ENCODE data around the gene HSD17B10. TPM values are rescaled to one million over a fixed set of nuclear protein-coding genes. Genes with fewer than 3 reads are reported as not detected.

HSD17B10 gene
- total RNA-seq, 1 donor from 2014 or later = 72.3 TPM

DNA sequence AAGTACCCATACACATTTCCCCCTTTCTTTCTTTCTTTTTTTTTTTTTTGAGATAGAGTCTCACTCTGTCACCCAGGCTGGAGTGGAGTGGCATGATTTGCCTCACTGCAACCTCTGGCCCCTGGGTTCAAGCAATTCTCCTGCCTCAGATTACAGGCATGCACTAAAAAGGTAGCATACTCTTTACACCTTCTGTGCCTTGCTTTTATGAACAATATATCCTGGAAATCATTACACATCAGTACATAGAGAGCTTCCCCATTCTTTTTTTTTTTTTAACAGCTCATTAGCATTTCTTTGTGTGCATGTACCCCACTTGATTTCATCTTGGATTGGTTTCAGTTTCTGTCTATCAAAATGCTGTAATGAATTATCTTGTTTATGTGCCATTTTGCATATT, 18.6 kb upstream of the HSD17B10 start:
- no peaks in the 10 kb centered on the region for H3K4me1 Mint-ChIP-seq (ENCODE audit: low read depth)
- TF ChIP-seq, protein P1, sequence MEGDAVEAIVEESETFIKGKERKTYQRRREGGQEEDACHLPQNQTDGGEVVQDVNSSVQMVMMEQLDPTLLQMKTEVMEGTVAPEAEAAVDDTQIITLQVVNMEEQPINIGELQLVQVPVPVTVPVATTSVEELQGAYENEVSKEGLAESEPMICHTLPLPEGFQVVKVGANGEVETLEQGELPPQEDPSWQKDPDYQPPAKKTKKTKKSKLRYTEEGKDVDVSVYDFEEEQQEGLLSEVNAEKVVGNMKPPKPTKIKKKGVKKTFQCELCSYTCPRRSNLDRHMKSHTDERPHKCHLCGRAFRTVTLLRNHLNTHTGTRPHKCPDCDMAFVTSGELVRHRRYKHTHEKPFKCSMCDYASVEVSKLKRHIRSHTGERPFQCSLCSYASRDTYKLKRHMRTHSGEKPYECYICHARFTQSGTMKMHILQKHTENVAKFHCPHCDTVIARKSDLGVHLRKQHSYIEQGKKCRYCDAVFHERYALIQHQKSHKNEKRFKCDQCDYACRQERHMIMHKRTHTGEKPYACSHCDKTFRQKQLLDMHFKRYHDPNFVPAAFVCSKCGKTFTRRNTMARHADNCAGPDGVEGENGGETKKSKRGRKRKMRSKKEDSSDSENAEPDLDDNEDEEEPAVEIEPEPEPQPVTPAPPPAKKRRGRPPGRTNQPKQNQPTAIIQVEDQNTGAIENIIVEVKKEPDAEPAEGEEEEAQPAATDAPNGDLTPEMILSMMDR (IDR thresholded peaks at IDR 0.05) = no peak
- H3K27me3 Mint-ChIP-seq (ENCODE audit: low read depth) = peaks cover 6% of the 10 kb centered on the region
- peaks cover 9% of the 10 kb centered on the region for H3K9me3 Mint-ChIP-seq (ENCODE audit: low read depth)
- no peak overlapping the region for H3K4me3 Mint-ChIP-seq (ENCODE audit: unreplicated experiment)
- no peak for DNase-seq (ENCODE audit: low spot score)
- H3K36me3 Mint-ChIP-seq (ENCODE audit: low read depth) = no peaks in the 10 kb centered on the region
- H3K27ac Mint-ChIP-seq (ENCODE audit: unreplicated experiment) = no peak overlapping the region

DNA sequence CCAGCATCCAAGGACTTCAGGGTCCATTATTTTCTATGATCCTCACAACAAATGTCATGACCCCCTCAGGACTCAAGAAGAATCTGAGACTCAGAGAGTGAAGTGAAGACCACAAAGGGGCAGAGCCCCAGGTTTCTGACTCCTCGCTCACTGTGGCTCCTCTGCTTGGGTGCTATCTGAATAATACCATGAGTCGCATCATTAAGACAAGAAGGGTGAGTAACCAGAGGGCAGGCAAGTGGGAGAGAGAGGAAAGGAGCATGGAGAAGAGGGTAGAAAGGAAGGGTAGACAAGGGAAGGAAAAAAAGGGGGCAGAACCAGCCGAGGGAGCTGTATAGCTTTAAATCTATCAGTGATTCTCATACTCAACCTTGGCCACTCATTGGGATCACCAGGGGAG, 15.5 kb upstream of the HSD17B10 start:
- no peak for DNase-seq (ENCODE audit: low spot score)
- Mint-ChIP-seq H3K36me3 (ENCODE audit: low read depth) (no peaks in the 10 kb centered on the region), H3K27ac (ENCODE audit: unreplicated experiment) (no peak overlapping the region), H3K4me1 (ENCODE audit: low read depth) (no peaks in the 10 kb centered on the region), H3K4me3 (ENCODE audit: unreplicated experiment) (no peak overlapping the region), H3K27me3 (ENCODE audit: low read depth) (no peaks in the 10 kb centered on the region), H3K9me3 (ENCODE audit: low read depth) (peaks cover 9% of the 10 kb centered on the region)
- TF ChIP-seq, protein P1 (IDR thresholded peaks at IDR 0.05) = no peak

DNA sequence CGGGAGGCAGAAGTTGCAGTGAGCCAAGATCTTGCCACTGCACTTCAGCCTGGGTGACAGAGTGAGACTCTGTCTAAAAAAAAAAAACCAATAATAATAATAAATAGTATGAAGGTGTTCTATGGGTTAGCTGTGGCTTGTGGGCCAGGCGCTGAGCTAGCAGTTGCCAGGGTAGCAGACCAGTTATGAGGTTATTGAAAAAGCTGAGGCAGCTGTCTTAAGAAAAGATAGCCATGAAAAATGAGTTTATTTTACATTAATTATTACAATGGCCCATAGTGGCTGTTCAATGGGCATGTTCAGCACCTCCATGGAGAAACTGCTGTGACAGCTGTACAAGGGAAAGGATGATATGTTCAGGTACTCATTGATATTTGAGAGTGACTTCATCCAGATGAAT, 13.3 kb upstream of the HSD17B10 start:
- H3K4me1 Mint-ChIP-seq (ENCODE audit: low read depth) = no peaks in the 10 kb centered on the region

DNA sequence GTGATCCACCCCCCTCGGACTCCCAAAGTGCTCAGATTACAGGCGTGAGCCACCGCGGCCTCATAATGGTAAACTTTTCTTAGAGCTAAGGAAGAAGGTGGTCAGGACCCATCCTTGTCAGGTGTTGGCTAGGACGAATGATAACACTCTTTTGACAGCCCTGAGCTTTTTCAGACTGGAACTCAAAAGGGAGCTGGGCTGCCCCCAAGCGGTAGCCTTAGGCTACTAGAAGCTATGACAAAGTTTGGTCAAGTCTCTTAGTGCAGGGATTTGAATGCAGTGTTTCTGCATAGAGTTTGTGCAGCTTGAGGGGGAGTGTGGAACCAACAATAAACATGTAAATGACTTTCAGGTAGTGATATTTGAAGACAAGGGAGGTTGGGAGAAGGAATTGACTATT, 11.8 kb upstream of the HSD17B10 start:
- H3K4me3 Mint-ChIP-seq (ENCODE audit: unreplicated experiment) = no peak overlapping the region
- H3K27me3 Mint-ChIP-seq (ENCODE audit: low read depth) = no peaks in the 10 kb centered on the region
- TF ChIP-seq, protein P1 (IDR thresholded peaks at IDR 0.05) = peak; percentile 69
- H3K4me1 Mint-ChIP-seq (ENCODE audit: low read depth) = peaks cover 9% of the 10 kb centered on the region
- peaks cover 9% of the 10 kb centered on the region for H3K9me3 Mint-ChIP-seq (ENCODE audit: low read depth)
- H3K27ac Mint-ChIP-seq (ENCODE audit: unreplicated experiment) = no peak overlapping the region
- H3K36me3 Mint-ChIP-seq (ENCODE audit: low read depth) = no peaks in the 10 kb centered on the region
- DNase-seq (ENCODE audit: low spot score) = no peak

More for the DNA sequence above, 13.3 kb upstream of the HSD17B10 start:
- Mint-ChIP-seq H3K27ac (ENCODE audit: unreplicated experiment) (no peak overlapping the region), H3K36me3 (ENCODE audit: low read depth) (no peaks in the 10 kb centered on the region), H3K9me3 (ENCODE audit: low read depth) (peaks cover 9% of the 10 kb centered on the region), H3K4me3 (ENCODE audit: unreplicated experiment) (no peak overlapping the region), H3K27me3 (ENCODE audit: low read depth) (no peaks in the 10 kb centered on the region)
- DNase-seq (ENCODE audit: low spot score) = no peak
- TF ChIP-seq, protein P1 (IDR thresholded peaks at IDR 0.05) = no peak

DNA sequence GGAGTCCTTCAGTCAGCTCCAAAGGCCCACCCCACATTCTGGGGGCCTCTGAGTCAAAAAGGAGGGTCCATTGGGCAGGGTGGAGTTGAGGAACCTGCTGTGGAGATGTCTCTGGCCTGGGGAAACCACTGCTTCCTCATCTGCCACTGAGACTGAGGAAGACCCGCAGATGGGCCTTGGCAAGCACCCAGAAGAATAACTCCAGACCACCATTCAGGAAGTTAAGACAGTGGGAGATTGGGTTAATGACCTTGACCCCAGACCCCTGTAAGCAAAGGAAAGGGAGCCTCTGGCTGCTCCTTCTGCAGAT, 8.1 kb upstream of the HSD17B10 start:
- H3K27me3 Mint-ChIP-seq (ENCODE audit: low read depth) = no peaks in the 10 kb centered on the region
- H3K4me3 Mint-ChIP-seq (ENCODE audit: unreplicated experiment) = peak overlapping the region; percentile 73
- H3K9me3 Mint-ChIP-seq (ENCODE audit: low read depth) = peaks cover 3% of the 10 kb centered on the region
- H3K36me3 Mint-ChIP-seq (ENCODE audit: low read depth) = no peaks in the 10 kb centered on the region
- no peak overlapping the region for H3K27ac Mint-ChIP-seq (ENCODE audit: unreplicated experiment)
- TF ChIP-seq, protein P1 (IDR thresholded peaks at IDR 0.05) = no peak
- no peak for DNase-seq (ENCODE audit: low spot score)
- H3K4me1 Mint-ChIP-seq (ENCODE audit: low read depth) = peaks cover 15% of the 10 kb centered on the region
